WTC11 (cell line): ENCODE measurements around the gene TBC1D1. TPM values are rescaled to one million over a fixed set of nuclear protein-coding genes. Genes with fewer than 3 reads are reported as not detected.

Experiments used
- ATAC-seq: fragments of 200-7000 bp; cut with Tn5 transposase; 2 replicates; pipeline ENCODE4 v1.10.0; 2021; ENCODE audit warnings: mild to moderate bottlenecking, moderate library complexity
- CTCF ChIA-PET: fragments of 300-600 bp; sonication (Branson Sonifier 250); formaldehyde crosslinking; loops from one replicate; lab custom pipeline; 2021; ENCODE audit warnings: antibody characterized with exemption; lab: Charles Lee
- POLR2A ChIA-PET: fragments of 350-600 bp; sonication (Branson Sonifier 250); formaldehyde crosslinking; loops from one replicate; lab custom pipeline; 2021; ENCODE audit warnings: antibody characterized with exemption; lab: Charles Lee
- DNase-seq: peaks from one replicate; pipeline ENCODE4 v3.0.0; 2021; ENCODE audit warnings: low spot score
- H3K27ac Mint-ChIP-seq: 2 replicates; pipeline ENCODE4 v1.8.0; 2021; ENCODE audit warnings: mixed read lengths
- H3K27me3 Mint-ChIP-seq: 2 replicates; pipeline ENCODE4 v1.8.0; 2021; ENCODE audit warnings: low read depth, mild to moderate bottlenecking, moderate library complexity, mixed read lengths
- H3K36me3 Mint-ChIP-seq: 2 replicates; pipeline ENCODE4 v1.8.0; 2021; ENCODE audit warnings: mixed read lengths
- H3K4me1 Mint-ChIP-seq: 2 replicates; pipeline ENCODE4 v1.8.0; 2022; ENCODE audit warnings: mixed read lengths
- H3K4me3 Mint-ChIP-seq: 2 replicates; pipeline ENCODE4 v1.8.0; 2021; ENCODE audit warnings: mild to moderate bottlenecking, moderate library complexity, mixed read lengths
- H3K9me3 Mint-ChIP-seq: 2 replicates; pipeline ENCODE4 v1.8.0; 2021; ENCODE audit warnings: mixed read lengths
- ATF1 ChIP-seq: sonication (generic); formaldehyde crosslinking; IDR thresholded peaks from 2 replicates; pipeline ENCODE4 v1.8.1; 2023; ENCODE audit warnings: mild to moderate bottlenecking, moderate library complexity, missing genetic modification reagents
- CBFB ChIP-seq: sonication (generic); formaldehyde crosslinking; IDR thresholded peaks from 2 replicates; pipeline ENCODE4 v1.8.1; 2022; ENCODE audit warnings: mild to moderate bottlenecking, low read depth, missing genetic modification reagents
- CREM ChIP-seq: sonication (generic); formaldehyde crosslinking; IDR thresholded peaks from 2 replicates; pipeline ENCODE4 v1.8.1; 2022; ENCODE audit warnings: mild to moderate bottlenecking, missing genetic modification reagents, moderate library complexity
- ELF4 ChIP-seq: sonication (generic); formaldehyde crosslinking; IDR thresholded peaks from 2 replicates; pipeline ENCODE4 v1.8.1; 2022; ENCODE audit warnings: low read depth, mild to moderate bottlenecking, moderate library complexity, missing genetic modification reagents
- FOXP4 ChIP-seq: sonication (generic); formaldehyde crosslinking; IDR thresholded peaks from 2 replicates; pipeline ENCODE4 v1.8.0; 2022; ENCODE audit warnings: mild to moderate bottlenecking, missing genetic modification reagents
- GTF2I ChIP-seq: fragments of 250-450 bp; sonication (Bioruptor Pico); conservative IDR thresholded peaks from 2 replicates; pipeline ENCODE4 v1.4.0; 2021; ENCODE audit warnings: mild to moderate bottlenecking
- JUN ChIP-seq: sonication (generic); formaldehyde crosslinking; IDR thresholded peaks from 2 replicates; pipeline ENCODE4 v1.8.0; 2023; ENCODE audit warnings: mild to moderate bottlenecking, missing genetic modification reagents
- PRDM15 ChIP-seq: sonication (generic); formaldehyde crosslinking; IDR thresholded peaks from 2 replicates; pipeline ENCODE4 v1.8.0; 2022; ENCODE audit warnings: missing genetic modification reagents
- PRRX2 ChIP-seq: fragments of 250-450 bp; sonication (Bioruptor Pico); IDR thresholded peaks from 2 replicates; pipeline ENCODE4 v1.8.0; 2021; ENCODE audit warnings: mild to moderate bottlenecking
- TEAD4 ChIP-seq: sonication (generic); formaldehyde crosslinking; IDR thresholded peaks from 2 replicates; pipeline ENCODE4 v1.8.0; 2022; ENCODE audit warnings: mild to moderate bottlenecking, missing genetic modification reagents
- ZNF138 ChIP-seq: sonication (generic); formaldehyde crosslinking; conservative IDR thresholded peaks from 2 replicates; pipeline ENCODE4 v1.8.1; 2022; ENCODE audit warnings: mild to moderate bottlenecking, moderate library complexity, missing genetic modification reagents
- ZNF317 ChIP-seq: sonication (generic); formaldehyde crosslinking; IDR thresholded peaks from 2 replicates; pipeline ENCODE4 v1.8.1; 2023; ENCODE audit warnings: low read depth, mild to moderate bottlenecking, moderate library complexity, missing genetic modification reagents, borderline replicate concordance
- ZNF532 ChIP-seq: fragments of 250-450 bp; sonication (Bioruptor Pico); IDR thresholded peaks from 2 replicates; pipeline ENCODE4 v1.9.0; 2021; ENCODE audit warnings: mild to moderate bottlenecking, borderline replicate concordance
- ZNF671 ChIP-seq: fragments of 250-450 bp; sonication (Bioruptor Pico); IDR thresholded peaks from 2 replicates; pipeline ENCODE4 v1.8.0; 2021; ENCODE audit warnings: mild to moderate bottlenecking
- total RNA-seq: library from RNA; stranded (reverse); gene quantifications from 3 replicates; pipeline ENCODE4 v1.2.3, GENCODE V29; 2021
- TF ChIP-seq, protein P1 (sequence below): sonication (generic); formaldehyde crosslinking; IDR thresholded peaks from 2 replicates; pipeline ENCODE4 v1.8.1; 2023; ENCODE audit warnings: mild to moderate bottlenecking, missing genetic modification reagents
- TF ChIP-seq, protein P2 (sequence below): fragments of 250-450 bp; sonication (Bioruptor Pico); IDR thresholded peaks from 2 replicates; pipeline ENCODE4 v2.1.2; 2022; ENCODE audit warnings: mild to moderate bottlenecking, moderate library complexity
- TF ChIP-seq, protein P3 (sequence below): sonication (generic); formaldehyde crosslinking; IDR thresholded peaks from 2 replicates; pipeline ENCODE4 v1.8.1; 2023; ENCODE audit warnings: mild to moderate bottlenecking, moderate library complexity, missing genetic modification reagents
- TF ChIP-seq, protein P4 (sequence below): sonication (generic); formaldehyde crosslinking; IDR thresholded peaks from 2 replicates; pipeline ENCODE4 v1.8.1; 2022; ENCODE audit warnings: mild to moderate bottlenecking, moderate library complexity, missing genetic modification reagents

TBC1D1 gene
- total RNA-seq, 1 experiment from 2014 or later = 134 TPM

GRCh38 chr4:37902212-37902611, 11.3 kb downstream of the TBC1D1 start:
- no peak for ATAC-seq
- Mint-ChIP-seq H3K36me3 (no peaks in the 10 kb centered on the region), H3K4me3 (no peak overlapping the region), H3K9me3 (no peaks in the 10 kb centered on the region), H3K27me3 (no peaks in the 10 kb centered on the region), H3K27ac (no peak overlapping the region), H3K4me1 (peaks cover 29% of the 10 kb centered on the region)
- CTCF ChIA-PET = no interaction called here
- DNase-seq = no peak
- POLR2A ChIA-PET = no interaction called here
- TF ChIP-seq ZNF671 (CRISPR knock-in tag) = no peak
- TF ChIP-seq TEAD4 (CRISPR knock-in tag) = no peak
- no peak for TF ChIP-seq ATF1
- TF ChIP-seq PRDM15 (CRISPR knock-in tag) = no peak
- TF ChIP-seq JUN (CRISPR knock-in tag) = no peak
- TF ChIP-seq FOXP4 (CRISPR knock-in tag) = no peak
- no peak for TF ChIP-seq GTF2I (CRISPR knock-in tag)
- TF ChIP-seq ZNF532 = no peak
- TF ChIP-seq, protein P1, sequence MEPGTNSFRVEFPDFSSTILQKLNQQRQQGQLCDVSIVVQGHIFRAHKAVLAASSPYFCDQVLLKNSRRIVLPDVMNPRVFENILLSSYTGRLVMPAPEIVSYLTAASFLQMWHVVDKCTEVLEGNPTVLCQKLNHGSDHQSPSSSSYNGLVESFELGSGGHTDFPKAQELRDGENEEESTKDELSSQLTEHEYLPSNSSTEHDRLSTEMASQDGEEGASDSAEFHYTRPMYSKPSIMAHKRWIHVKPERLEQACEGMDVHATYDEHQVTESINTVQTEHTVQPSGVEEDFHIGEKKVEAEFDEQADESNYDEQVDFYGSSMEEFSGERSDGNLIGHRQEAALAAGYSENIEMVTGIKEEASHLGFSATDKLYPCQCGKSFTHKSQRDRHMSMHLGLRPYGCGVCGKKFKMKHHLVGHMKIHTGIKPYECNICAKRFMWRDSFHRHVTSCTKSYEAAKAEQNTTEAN = no peak
- TF ChIP-seq CBFB = no peak
- no peak for TF ChIP-seq PRRX2
- TF ChIP-seq, protein P2, sequence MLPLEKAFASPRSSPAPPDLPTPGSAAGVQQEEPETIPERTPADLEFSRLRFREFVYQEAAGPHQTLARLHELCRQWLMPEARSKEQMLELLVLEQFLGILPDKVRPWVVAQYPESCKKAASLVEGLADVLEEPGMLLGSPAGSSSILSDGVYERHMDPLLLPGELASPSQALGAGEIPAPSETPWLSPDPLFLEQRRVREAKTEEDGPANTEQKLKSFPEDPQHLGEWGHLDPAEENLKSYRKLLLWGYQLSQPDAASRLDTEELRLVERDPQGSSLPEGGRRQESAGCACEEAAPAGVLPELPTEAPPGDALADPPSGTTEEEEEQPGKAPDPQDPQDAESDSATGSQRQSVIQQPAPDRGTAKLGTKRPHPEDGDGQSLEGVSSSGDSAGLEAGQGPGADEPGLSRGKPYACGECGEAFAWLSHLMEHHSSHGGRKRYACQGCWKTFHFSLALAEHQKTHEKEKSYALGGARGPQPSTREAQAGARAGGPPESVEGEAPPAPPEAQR (CRISPR knock-in tag) = no peak
- TF ChIP-seq ZNF138 = no peak
- TF ChIP-seq, protein P3, sequence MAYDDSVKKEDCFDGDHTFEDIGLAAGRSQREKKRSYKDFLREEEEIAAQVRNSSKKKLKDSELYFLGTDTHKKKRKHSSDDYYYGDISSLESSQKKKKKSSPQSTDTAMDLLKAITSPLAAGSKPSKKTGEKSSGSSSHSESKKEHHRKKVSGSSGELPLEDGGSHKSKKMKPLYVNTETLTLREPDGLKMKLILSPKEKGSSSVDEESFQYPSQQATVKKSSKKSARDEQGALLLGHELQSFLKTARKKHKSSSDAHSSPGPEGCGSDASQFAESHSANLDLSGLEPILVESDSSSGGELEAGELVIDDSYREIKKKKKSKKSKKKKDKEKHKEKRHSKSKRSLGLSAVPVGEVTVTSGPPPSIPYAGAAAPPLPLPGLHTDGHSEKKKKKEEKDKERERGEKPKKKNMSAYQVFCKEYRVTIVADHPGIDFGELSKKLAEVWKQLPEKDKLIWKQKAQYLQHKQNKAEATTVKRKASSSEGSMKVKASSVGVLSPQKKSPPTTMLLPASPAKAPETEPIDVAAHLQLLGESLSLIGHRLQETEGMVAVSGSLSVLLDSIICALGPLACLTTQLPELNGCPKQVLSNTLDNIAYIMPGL (CRISPR knock-in tag) = no peak
- TF ChIP-seq ELF4 = no peak
- no peak for TF ChIP-seq CREM (CRISPR knock-in tag)
- TF ChIP-seq, protein P4, sequence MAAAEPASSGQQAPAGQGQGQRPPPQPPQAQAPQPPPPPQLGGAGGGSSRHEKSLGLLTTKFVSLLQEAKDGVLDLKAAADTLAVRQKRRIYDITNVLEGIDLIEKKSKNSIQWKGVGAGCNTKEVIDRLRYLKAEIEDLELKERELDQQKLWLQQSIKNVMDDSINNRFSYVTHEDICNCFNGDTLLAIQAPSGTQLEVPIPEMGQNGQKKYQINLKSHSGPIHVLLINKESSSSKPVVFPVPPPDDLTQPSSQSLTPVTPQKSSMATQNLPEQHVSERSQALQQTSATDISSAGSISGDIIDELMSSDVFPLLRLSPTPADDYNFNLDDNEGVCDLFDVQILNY (CRISPR knock-in tag) = no peak
- TF ChIP-seq ZNF317 = no peak
